ENCODE results near the gene CMTM2. TPM values are rescaled to one million over a fixed set of nuclear protein-coding genes. Genes with fewer than 3 reads are reported as not detected.

The CMTM2 gene
- polyA plus RNA-seq, 2 donors, result 0.06 TPM; not detected in 1

DNA sequence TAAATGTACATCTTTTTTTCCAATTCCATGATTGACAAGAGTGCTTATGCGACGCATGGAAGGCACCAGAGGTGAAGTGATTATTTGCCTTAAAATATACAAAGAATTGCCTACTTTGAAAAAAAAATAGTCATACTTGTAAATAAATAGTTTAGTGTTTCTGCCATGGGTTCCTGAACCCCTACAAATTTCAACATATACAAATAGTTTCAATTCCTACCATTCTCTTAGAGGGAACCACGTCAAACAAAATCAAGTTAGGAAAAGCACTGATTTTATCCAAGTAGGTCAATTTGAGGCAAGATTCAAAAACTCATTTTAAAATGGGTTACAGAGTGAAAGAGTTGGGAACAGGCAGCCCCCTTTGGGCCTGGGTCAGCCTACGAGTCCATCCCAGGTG is 36.9 kb downstream of the CMTM2 start:
- WGBS, 2 donors, result 95% methylated on average over 4 of the region's 4 CpGs
- Histone ChIP-seq H3K4me1 (ENCODE audit: control insufficient read depth in 2 of 2, insufficient read depth in 2 of 2, low read length in 1 of 2) (peaks cover 0 to 12% of the 10 kb centered on the region in 2 donors), H3K36me3 (ENCODE audit: control insufficient read depth in 2 of 2, insufficient read depth in 2 of 2, low read length in 1 of 2) (peaks cover 0 to 18% of the 10 kb centered on the region in 2 donors), H3K4me3 (ENCODE audit: low read depth in 1 of 2, low read length in 2 of 2) (no peak overlapping the region), H3K9me3 (ENCODE audit: control insufficient read depth in 2 of 2, insufficient read depth in 1 of 2, low read depth in 1 of 2, low read length in 1 of 2) (no peaks in the 10 kb centered on the region), H3K27ac (ENCODE audit: low read depth in 2 of 2, low read length in 1 of 2) (no peak overlapping the region), H3K27me3 (ENCODE audit: control insufficient read depth in 1 of 2, insufficient read depth in 2 of 2, low read length in 2 of 2) (no peaks in the 10 kb centered on the region)

DNA sequence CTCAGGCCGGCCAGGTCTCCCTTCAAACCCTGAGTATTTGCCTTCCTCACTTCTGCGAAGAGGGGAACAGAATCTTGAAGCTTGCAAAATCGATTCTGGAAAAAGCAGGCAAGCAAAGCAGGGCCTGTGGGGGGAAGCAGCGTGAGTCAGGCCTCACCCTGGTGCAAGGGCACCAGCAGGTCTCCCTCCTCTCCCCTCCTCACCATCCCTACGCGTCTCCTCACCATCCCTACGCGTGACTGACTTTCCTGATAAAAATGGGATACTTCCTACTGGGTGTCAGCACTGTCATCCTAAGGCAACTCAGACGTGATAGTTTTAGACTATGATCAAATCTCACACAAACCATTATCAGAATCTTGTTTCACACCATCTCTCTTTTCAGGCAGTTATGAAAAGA is 37.3 kb downstream of the CMTM2 start:
- Histone ChIP-seq H3K27ac (ENCODE audit: low read depth in 2 of 2, low read length in 1 of 2) (no peak overlapping the region), H3K27me3 (ENCODE audit: control insufficient read depth in 1 of 2, insufficient read depth in 2 of 2, low read length in 2 of 2) (no peaks in the 10 kb centered on the region), H3K4me1 (ENCODE audit: control insufficient read depth in 2 of 2, insufficient read depth in 2 of 2, low read length in 1 of 2) (peaks cover 0 to 12% of the 10 kb centered on the region in 2 donors), H3K36me3 (ENCODE audit: control insufficient read depth in 2 of 2, insufficient read depth in 2 of 2, low read length in 1 of 2) (peaks cover 0 to 18% of the 10 kb centered on the region in 2 donors), H3K9me3 (ENCODE audit: control insufficient read depth in 2 of 2, insufficient read depth in 1 of 2, low read depth in 1 of 2, low read length in 1 of 2) (no peaks in the 10 kb centered on the region), H3K4me3 (ENCODE audit: low read depth in 1 of 2, low read length in 2 of 2) (no peak overlapping the region)
- WGBS, 2 donors, result 78 to 79% methylated on average over 9 of the region's 9 CpGs

DNA sequence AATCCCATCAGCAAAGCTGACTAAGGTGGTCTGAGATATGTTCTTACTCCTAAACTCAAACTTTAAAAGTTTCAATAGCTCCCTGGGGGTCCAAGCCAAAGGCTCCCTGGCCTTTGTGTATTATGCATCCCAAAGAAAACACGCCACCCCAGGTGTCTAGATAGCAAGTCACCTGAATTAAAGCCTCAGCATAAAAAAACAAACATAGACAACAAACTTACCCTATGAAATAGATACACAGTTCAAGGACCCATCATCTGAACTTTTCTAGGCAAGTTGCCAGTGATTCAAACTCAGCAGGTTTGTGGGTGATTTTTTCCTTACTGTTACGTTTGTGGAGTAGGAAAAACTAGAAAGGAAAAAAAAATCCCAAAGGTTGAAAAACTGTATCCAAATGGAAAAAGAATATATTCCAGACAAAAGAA is 37.8 kb downstream of the CMTM2 start:
- H3K4me1 ChIP-seq (ENCODE audit: control insufficient read depth in 2 of 2, insufficient read depth in 2 of 2, low read length in 1 of 2), result peaks cover under 1 to 12% of the 10 kb centered on the region in 2 donors
- no peak overlapping the region for H3K27ac ChIP-seq (ENCODE audit: low read depth in 2 of 2, low read length in 1 of 2)
- 76 to 78% methylated on average over 2 of the region's 2 CpGs for WGBS, 2 donors
- H3K27me3 ChIP-seq (ENCODE audit: control insufficient read depth in 1 of 2, insufficient read depth in 2 of 2, low read length in 2 of 2), result no peaks in the 10 kb centered on the region
- H3K4me3 ChIP-seq (ENCODE audit: low read depth in 1 of 2, low read length in 2 of 2), result no peak overlapping the region
- H3K36me3 ChIP-seq (ENCODE audit: control insufficient read depth in 2 of 2, insufficient read depth in 2 of 2, low read length in 1 of 2), result peaks cover 0 to 22% of the 10 kb centered on the region in 2 donors
- H3K9me3 ChIP-seq (ENCODE audit: control insufficient read depth in 2 of 2, insufficient read depth in 1 of 2, low read depth in 1 of 2, low read length in 1 of 2), result no peaks in the 10 kb centered on the region

DNA sequence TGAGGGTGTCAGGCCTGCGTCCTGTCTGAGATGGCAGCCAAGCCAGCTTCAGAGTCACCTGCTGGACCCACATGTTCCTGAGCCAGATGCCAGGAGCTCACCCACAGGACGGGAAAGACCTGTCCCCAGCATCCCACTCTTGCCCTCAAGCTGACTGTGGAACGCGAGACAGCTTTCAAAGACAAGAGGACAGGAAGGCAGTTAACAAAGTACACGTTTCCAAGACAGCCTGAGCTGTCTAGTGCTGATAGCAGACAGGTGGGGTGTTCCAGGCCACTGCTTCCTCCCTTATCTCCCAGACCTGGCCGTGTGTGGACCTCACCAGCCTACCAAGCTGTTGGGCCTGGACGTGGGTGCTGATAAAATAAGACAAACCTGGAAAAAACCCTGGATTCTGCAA is 38.5 kb downstream of the CMTM2 start:
- H3K4me1 ChIP-seq (ENCODE audit: control insufficient read depth in 2 of 2, insufficient read depth in 2 of 2, low read length in 1 of 2), result peaks cover 2 to 12% of the 10 kb centered on the region in 2 donors
- H3K27ac ChIP-seq (ENCODE audit: low read depth in 2 of 2, low read length in 1 of 2), result peak overlapping the region; percentile 70 to 89
- H3K27me3 ChIP-seq (ENCODE audit: control insufficient read depth in 1 of 2, insufficient read depth in 2 of 2, low read length in 2 of 2), result no peaks in the 10 kb centered on the region
- no peak overlapping the region for H3K4me3 ChIP-seq (ENCODE audit: low read depth in 1 of 2, low read length in 2 of 2)
- peaks cover 0 to 18% of the 10 kb centered on the region in 2 donors for H3K36me3 ChIP-seq (ENCODE audit: control insufficient read depth in 2 of 2, insufficient read depth in 2 of 2, low read length in 1 of 2)
- 48 to 51% methylated on average over 7 of the region's 7 CpGs for WGBS, 2 donors
- no peaks in the 10 kb centered on the region for H3K9me3 ChIP-seq (ENCODE audit: control insufficient read depth in 2 of 2, insufficient read depth in 1 of 2, low read depth in 1 of 2, low read length in 1 of 2)

DNA sequence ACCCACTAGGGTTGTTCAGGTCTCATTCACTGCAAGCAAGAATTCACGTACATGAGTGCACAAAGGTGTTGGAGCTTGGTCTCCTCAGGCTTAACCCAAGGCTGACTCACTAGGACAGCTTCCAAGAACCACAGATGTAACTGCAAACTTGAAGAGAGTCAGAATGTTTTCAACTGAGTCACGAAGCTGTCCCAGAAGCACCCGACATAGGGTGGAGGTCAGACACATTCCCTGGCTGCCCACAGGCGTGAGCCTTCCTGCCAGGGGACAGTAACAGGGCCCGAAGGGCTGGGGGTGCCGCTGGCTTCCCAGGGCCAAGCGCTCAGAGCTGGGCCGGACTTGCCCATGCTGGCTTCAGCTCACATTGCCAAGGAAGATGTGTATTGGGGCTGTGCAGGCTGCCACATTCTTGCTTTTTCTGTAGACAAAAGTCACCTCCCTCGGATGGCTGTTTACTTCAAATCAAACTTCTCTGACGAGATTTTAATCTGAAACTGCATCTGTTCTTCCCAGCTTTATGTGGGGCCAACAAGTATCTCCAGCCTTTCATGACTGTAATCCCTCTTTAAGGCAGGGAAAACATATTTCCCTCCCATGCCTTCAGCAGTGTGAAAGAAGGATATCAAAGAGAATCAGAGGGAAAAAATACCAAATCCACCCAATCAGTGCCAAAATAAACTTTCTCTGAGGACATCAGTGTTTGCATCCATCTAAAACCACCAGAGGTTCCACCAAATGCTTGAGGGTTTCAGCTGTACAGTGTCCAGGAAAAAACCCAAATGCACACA is 39.5 kb downstream of the CMTM2 start:
- 33 to 59% methylated on average over 10 of the region's 10 CpGs for WGBS, 2 donors
- H3K27ac ChIP-seq (ENCODE audit: low read depth in 2 of 2, low read length in 1 of 2), result peak overlapping the region; percentile 58 to 89
- peaks cover 2 to 12% of the 10 kb centered on the region in 2 donors for H3K4me1 ChIP-seq (ENCODE audit: control insufficient read depth in 2 of 2, insufficient read depth in 2 of 2, low read length in 1 of 2)
- H3K4me3 ChIP-seq (ENCODE audit: low read depth in 1 of 2, low read length in 2 of 2), result no peak overlapping the region
- H3K27me3 ChIP-seq (ENCODE audit: control insufficient read depth in 1 of 2, insufficient read depth in 2 of 2, low read length in 2 of 2), result no peaks in the 10 kb centered on the region
- H3K9me3 ChIP-seq (ENCODE audit: control insufficient read depth in 2 of 2, insufficient read depth in 1 of 2, low read depth in 1 of 2, low read length in 1 of 2), result no peaks in the 10 kb centered on the region
- peaks cover 0 to 17% of the 10 kb centered on the region in 2 donors for H3K36me3 ChIP-seq (ENCODE audit: control insufficient read depth in 2 of 2, insufficient read depth in 2 of 2, low read length in 1 of 2)

DNA sequence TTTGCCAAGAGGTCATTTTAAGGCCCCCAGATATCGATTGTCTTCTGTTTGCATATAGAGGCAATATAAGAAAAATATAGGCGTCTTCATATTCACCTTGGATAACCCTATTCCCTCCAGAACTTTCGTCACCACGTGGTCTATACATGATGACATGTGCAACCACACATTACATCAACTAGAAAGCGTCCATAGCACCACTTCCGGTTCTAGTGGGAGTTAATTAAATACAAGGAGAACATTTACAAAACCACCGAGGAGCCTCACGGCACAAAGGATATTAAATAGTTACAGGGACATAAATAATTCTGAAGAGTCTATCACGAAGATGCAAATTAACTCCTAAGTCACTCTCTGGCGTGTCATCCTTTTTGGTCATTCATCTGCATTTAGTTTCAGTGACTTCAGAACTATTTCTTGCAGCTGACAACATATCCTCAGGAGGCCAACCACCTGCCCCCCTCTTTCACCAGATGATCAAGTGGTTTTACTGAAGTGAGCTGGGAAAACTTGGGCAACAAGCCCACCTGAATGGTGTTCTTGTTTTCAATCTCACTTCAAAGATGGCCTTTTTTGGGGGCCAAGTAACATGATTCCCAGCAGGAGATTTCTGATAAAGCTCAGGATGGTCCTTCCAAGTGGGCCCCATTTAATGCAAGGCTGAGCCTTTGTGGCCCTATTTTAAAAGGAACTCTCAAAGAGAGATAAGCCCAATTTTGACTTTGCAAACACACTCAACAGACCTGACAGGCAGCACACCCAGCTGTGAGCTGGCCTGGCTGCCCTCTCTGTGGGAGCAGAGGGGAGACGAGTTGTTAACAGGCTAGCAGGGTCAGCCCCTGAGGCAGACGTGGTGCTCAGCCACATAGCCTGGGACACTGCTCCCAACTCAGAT is 40.5 kb downstream of the CMTM2 start:
- WGBS, 2 donors, result 66 to 68% methylated on average over 12 of the region's 12 CpGs
- H3K27ac ChIP-seq (ENCODE audit: low read depth in 2 of 2, low read length in 1 of 2), result no peak overlapping the region

DNA sequence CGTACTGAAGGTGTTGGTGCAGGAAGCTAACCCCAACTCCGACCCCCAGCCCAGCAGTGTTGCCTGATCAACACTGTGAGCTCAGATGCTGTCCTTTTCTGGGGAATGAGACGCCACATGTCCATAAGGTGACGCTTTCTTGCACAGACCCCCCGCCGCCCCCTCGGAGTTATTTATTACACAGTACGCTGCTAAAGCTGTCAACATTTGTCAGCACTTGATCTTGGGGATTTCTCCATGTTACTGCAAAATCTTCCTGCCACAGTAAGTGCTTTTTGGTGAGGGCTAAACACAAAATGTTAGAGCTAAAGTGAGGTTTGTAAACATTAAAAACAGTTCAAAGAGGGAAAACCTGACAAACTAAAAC is 41.1 kb downstream of the CMTM2 start:
- WGBS, 2 donors, result 86 to 93% methylated on average over 8 of the region's 8 CpGs
- H3K36me3 ChIP-seq (ENCODE audit: control insufficient read depth in 2 of 2, insufficient read depth in 2 of 2, low read length in 1 of 2), result peaks cover 0 to 17% of the 10 kb centered on the region in 2 donors
- no peaks in the 10 kb centered on the region for H3K9me3 ChIP-seq (ENCODE audit: control insufficient read depth in 2 of 2, insufficient read depth in 1 of 2, low read depth in 1 of 2, low read length in 1 of 2)
- H3K27me3 ChIP-seq (ENCODE audit: control insufficient read depth in 1 of 2, insufficient read depth in 2 of 2, low read length in 2 of 2), result no peaks in the 10 kb centered on the region
- H3K27ac ChIP-seq (ENCODE audit: low read depth in 2 of 2, low read length in 1 of 2), result no peak overlapping the region
- H3K4me3 ChIP-seq (ENCODE audit: low read depth in 1 of 2, low read length in 2 of 2), result no peak overlapping the region
- peaks cover 2 to 12% of the 10 kb centered on the region in 2 donors for H3K4me1 ChIP-seq (ENCODE audit: control insufficient read depth in 2 of 2, insufficient read depth in 2 of 2, low read length in 1 of 2)

More for the DNA sequence above, 40.5 kb downstream of the CMTM2 start:
- Histone ChIP-seq H3K4me3 (ENCODE audit: low read depth in 1 of 2, low read length in 2 of 2) (no peak overlapping the region), H3K36me3 (ENCODE audit: control insufficient read depth in 2 of 2, insufficient read depth in 2 of 2, low read length in 1 of 2) (peaks cover 0 to 17% of the 10 kb centered on the region in 2 donors), H3K9me3 (ENCODE audit: control insufficient read depth in 2 of 2, insufficient read depth in 1 of 2, low read depth in 1 of 2, low read length in 1 of 2) (no peaks in the 10 kb centered on the region), H3K27me3 (ENCODE audit: control insufficient read depth in 1 of 2, insufficient read depth in 2 of 2, low read length in 2 of 2) (no peaks in the 10 kb centered on the region), H3K4me1 (ENCODE audit: control insufficient read depth in 2 of 2, insufficient read depth in 2 of 2, low read length in 1 of 2) (peaks cover 2 to 12% of the 10 kb centered on the region in 2 donors)

DNA sequence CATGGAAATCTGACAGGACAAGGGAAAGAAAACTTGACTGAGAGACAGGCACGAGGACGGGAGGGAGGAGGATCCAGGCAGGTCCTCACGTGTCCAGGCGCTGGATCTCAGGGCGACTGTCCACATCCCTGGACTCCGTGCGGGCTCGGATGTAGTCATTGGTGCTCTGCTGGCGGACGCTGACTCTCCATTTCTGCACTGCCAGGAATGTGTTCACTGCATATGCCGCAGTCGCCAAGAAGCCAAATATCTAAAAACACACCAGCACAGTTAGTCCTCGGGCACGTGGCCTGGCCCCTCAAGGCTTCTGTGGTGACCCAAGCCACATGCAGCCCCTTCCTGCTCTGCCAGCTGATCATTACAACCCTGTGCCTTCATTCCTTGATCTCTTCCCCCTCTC is 42.7 kb downstream of the CMTM2 start:
- 79 to 89% methylated on average over 14 of the region's 14 CpGs for WGBS, 2 donors

DNA sequence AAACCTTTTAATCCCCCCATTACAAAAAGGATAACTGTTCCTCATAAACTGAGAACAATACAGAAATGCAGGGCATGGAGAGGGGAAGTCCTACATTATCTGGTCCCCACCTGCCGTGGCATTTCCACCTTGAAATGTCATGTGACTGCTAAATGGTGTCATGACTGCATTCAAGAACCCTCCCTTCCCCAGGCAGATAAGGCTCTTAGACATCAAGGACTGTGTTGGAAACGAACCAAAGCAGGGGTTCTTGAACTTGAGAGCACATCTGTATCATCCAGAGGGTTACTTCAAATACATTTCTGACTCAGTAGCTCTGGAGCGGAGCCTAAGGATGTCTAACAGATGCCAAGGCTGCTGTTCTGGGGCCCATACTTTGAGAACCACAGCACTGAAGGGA is 43.6 kb downstream of the CMTM2 start:
- WGBS, 2 donors, result 66 to 78% methylated on average over 3 of the region's 3 CpGs
- peaks cover 2 to 11% of the 10 kb centered on the region in 2 donors for H3K4me1 ChIP-seq (ENCODE audit: control insufficient read depth in 2 of 2, insufficient read depth in 2 of 2, low read length in 1 of 2)
- peaks cover 0 to 15% of the 10 kb centered on the region in 2 donors for H3K36me3 ChIP-seq (ENCODE audit: control insufficient read depth in 2 of 2, insufficient read depth in 2 of 2, low read length in 1 of 2)
- H3K27ac ChIP-seq (ENCODE audit: low read depth in 2 of 2, low read length in 1 of 2), result no peak overlapping the region
- no peak overlapping the region for H3K4me3 ChIP-seq (ENCODE audit: low read depth in 1 of 2, low read length in 2 of 2)
- no peaks in the 10 kb centered on the region for H3K9me3 ChIP-seq (ENCODE audit: control insufficient read depth in 2 of 2, insufficient read depth in 1 of 2, low read depth in 1 of 2, low read length in 1 of 2)
- no peaks in the 10 kb centered on the region for H3K27me3 ChIP-seq (ENCODE audit: control insufficient read depth in 1 of 2, insufficient read depth in 2 of 2, low read length in 2 of 2)

More for the DNA sequence above, 42.7 kb downstream of the CMTM2 start:
- peaks cover 2 to 14% of the 10 kb centered on the region in 2 donors for H3K4me1 ChIP-seq (ENCODE audit: control insufficient read depth in 2 of 2, insufficient read depth in 2 of 2, low read length in 1 of 2)
- H3K9me3 ChIP-seq (ENCODE audit: control insufficient read depth in 2 of 2, insufficient read depth in 1 of 2, low read depth in 1 of 2, low read length in 1 of 2), result no peaks in the 10 kb centered on the region
- no peaks in the 10 kb centered on the region for H3K27me3 ChIP-seq (ENCODE audit: control insufficient read depth in 1 of 2, insufficient read depth in 2 of 2, low read length in 2 of 2)
- no peak overlapping the region for H3K27ac ChIP-seq (ENCODE audit: low read depth in 2 of 2, low read length in 1 of 2)
- H3K36me3 ChIP-seq (ENCODE audit: control insufficient read depth in 2 of 2, insufficient read depth in 2 of 2, low read length in 1 of 2), result peaks cover 0 to 15% of the 10 kb centered on the region in 2 donors
- H3K4me3 ChIP-seq (ENCODE audit: low read depth in 1 of 2, low read length in 2 of 2), result no peak overlapping the region

Measured in esophagus (tissue), 2 donors.